GM12878 (cell line): ENCODE results near the gene MUC20.

Experiments
- CHD2 ChIP-seq: IDR thresholded peaks from 2 replicates; pipeline ENCODE4 v1.6.1; 2011; ENCODE audit warnings: low read depth, low read length, improper control_type of control experiment, borderline replicate concordance
- CREB1 ChIP-seq: IDR thresholded peaks from 2 replicates; pipeline ENCODE4 v1.6.1; 2012; ENCODE audit warnings: low read depth, mild to moderate bottlenecking, inconsistent platforms
- HDGF ChIP-seq: fragments of 450-650 bp; IDR thresholded peaks from 2 replicates; pipeline ENCODE4 v1.6.1; 2016; ENCODE audit warnings: antibody characterized with exemption
- JUND ChIP-seq: IDR thresholded peaks from 2 replicates; pipeline ENCODE4 v1.6.1; 2012; ENCODE audit warnings: low read depth, mild to moderate bottlenecking, low read length, improper control_type of control experiment, moderate library complexity
- NFYB ChIP-seq: IDR thresholded peaks from 2 replicates; pipeline ENCODE4 v1.6.1; 2011; ENCODE audit warnings: low read depth, mild to moderate bottlenecking, low read length, improper control_type of control experiment, moderate library complexity; ENCODE audit not compliant: insufficient read depth
- TBL1XR1 ChIP-seq: IDR thresholded peaks from 2 replicates; pipeline ENCODE4 v1.6.1; 2012; ENCODE audit warnings: low read depth, low read length, improper control_type of control experiment
- TCF3 ChIP-seq: IDR thresholded peaks from 2 replicates; pipeline ENCODE4 v1.6.1; 2012; ENCODE audit warnings: low read depth, mild to moderate bottlenecking, low read length, borderline replicate concordance; ENCODE audit not compliant: insufficient read depth

DNA sequence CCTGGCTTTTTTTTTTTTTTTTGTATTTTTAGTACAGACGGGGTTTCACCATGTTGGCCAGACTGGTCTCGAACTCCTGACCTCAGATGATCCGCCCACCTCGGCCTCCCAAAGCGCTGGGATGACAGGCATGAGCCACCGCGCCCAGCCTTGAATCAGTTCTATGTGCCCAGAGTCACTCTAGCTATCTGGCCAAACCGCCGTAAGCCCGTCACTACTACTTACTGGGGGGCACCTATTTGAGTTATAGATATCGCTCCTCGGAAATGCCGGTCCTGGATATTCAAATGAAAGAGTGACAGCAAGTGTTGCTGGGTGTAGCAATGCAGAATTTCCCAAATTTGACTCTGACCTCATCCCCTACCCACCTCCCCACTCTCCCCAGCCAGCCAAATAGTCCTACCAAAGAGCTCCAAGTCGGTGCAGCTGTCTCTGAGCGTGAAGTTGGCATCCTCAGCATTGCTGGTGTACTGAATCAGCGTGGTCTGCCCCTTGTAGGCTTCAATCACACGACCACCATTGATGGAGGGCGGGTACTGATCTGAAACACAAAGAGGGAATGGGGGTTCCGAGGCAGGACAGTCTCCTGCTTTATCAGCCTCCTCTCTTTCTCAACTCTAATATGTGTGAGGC is 38.1 kb downstream of the MUC20 start:
- TF ChIP-seq JUND: no peak
- no peak for TF ChIP-seq CREB1
- TF ChIP-seq TBL1XR1: no peak
- TF ChIP-seq CHD2: no peak
- no peak for TF ChIP-seq NFYB
- TF ChIP-seq HDGF: no peak
- TF ChIP-seq TCF3: no peak
